ENCODE results near the gene MGAM2.

DNA sequence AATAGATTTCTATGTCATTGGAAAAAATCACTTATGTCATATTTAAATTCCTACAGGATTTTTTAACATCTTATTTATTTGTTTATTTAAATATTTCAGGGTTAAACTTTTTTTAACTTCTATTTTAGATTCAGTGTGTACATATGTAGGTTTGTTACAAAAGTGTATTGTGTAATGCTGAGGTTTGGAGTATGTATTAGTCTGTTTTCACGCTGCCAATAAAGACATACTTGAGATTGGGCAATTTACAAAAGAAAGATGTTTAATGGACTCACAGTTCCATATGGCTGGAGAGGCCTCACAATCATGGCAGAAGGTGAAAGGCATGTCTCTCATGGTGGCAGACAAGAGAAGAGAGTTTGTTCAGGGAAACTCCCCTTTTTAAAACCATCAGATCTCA lies 65.4 kb downstream of the MGAM2 start:
- TF ChIP-seq CTCF (IDR thresholded peaks at IDR 0.05): no peak
- no peak for TF ChIP-seq POLR2A (IDR thresholded peaks at IDR 0.05)

Measured in Peyer's patch (tissue), 4 donors.